HTR-8/SVneo (cell line): ENCODE measurements around the gene CHRM5.
"Not testable (repeated sequence)": the region's sequence is repeated elsewhere in the genome, so short reads cannot be mapped to it uniquely, and the experiment has no call there.

ENCODE experiments used
- DNase-seq: peaks from one replicate; pipeline ENCODE4 v3.0.0; 2011; ENCODE audit warnings: low spot score, mixed read lengths; ENCODE audit not compliant: insufficient read length
- FAIRE-seq: peaks from 2 replicates; lab custom pipeline; 2011; peaks lifted over from hg19 to GRCh38; lab: Jason Lieb, UNC

Gene CHRM5

DNA sequence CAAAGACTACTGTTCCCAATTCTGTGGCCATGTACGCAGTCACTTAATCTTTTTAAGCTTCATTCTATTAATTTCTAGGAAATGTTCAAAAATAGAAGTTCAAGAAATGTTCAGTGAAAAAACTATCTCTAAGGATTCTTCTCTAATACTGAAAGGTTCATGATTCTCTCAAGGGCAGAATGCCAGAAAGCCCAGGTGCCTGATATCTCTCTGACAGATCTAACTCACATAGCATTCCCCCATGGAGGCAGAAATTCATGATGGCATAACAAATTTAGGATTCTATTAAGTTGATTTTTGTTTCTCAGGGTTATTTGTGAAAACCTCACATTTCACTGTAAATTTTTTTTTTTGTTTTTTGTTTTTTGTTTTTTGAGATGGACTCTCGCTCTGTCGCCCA is 17.5 kb downstream of the CHRM5 start:
- DNase-seq, result no peak
- no peak for FAIRE-seq

DNA sequence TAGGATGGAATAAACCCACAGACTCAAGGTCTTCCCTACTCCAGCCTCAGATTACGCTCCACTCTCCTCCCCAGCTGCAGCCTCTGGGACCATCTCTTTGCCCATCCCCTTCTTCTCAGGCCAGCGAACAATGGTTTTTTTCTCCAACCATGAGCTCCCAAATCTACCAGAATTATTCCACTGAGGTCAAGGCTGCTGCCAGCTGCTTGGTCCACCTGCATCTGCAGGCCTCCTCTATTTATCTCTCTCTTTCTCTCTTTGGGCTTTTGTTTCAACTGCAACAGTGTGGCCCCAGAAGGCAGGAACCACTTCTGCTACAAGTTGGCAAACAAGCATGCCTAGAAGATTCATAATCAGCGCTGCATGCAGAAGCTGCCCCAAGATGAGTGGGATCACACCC is 19.1 kb downstream of the CHRM5 start:
- DNase-seq, result no peak
- no peak for FAIRE-seq

DNA sequence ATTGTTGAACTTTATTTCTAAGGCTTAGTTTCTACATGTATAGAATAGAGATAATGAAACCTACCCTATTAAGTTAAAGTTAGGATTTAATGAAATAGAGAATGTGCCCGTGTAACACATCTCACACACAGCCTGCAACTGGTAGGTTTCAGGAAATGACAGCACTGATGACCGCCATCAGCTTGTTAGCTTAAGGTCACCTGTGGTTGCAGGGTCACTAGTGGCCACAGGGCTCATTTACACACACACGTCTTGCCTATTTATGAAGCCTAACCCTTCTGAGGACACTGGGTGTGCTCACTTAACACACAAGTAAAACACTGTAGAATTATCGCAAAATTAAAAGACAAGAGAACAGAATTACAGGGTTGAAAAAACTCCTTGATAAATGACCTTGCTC is 20.1 kb downstream of the CHRM5 start:
- DNase-seq, result no peak
- peak; percentile 33 for FAIRE-seq

DNA sequence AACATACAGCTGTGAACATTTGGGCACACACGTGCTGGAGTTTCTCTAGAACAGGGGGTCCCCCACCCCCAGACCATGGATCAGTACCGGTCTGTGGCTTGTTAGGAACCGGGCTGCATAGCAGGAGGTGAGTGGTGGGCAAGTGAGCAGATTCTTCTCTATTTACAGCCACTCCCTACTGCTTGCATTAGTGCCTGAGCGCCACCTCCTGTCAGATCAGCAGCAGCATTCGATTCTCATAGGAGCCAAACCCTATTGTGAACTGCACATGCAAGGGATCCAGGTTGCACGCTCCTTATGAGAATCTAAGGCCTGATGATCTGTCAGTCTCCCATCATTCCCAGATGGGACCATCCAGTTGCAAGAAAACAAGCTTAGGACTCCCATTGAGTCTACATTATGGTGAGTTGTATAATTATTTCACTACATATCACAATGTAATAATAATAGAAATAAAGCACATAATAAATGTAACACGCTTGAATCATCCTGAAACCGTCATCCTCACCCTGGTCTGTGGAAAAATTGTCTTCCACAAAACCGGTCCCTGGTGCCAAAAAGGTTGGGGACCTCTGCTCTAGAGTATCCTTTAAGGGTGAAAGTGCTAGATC is 25.8 kb downstream of the CHRM5 start:
- no peak for DNase-seq
- FAIRE-seq, result no peak

DNA sequence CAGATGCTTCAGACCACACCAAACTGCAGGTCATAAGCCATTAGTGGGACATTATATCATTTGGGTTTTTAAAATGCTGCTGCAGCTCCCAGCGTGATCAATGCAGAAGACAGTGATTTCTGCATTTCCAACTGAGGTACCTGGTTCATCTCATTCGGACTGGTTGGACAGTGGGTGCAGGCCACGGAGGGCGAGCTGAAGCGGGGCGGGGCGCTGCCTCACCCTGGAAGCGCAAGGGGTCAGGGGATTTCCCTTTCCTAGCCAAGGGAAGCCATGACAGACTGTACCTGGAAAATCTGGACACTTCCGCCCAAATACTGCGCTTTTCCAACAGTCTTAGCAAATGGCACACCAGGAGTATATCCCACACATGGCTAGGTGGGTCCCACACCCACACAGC is 27.4 kb downstream of the CHRM5 start:
- DNase-seq, FAIRE-seq: not testable (repeated sequence)

DNA sequence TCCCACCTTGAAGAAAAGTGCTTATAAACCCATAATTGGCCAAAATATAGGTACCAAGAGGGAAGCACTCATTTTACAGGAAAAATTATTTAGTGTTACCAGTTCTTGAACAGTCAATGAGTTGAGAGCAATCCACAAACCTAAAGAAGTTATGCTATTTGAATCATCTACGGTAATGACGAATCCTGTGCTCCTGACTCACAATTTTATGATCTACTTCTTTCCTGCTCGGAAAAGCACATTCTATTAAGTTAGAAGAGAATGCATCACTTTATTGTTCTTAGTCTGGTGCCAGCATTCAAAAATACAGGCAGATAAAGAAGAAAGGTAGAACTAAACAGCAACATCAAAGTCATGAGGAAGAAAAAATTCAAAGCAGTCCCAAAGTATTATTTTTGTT is 33.2 kb downstream of the CHRM5 start:
- no peak for DNase-seq
- FAIRE-seq, result no peak

DNA sequence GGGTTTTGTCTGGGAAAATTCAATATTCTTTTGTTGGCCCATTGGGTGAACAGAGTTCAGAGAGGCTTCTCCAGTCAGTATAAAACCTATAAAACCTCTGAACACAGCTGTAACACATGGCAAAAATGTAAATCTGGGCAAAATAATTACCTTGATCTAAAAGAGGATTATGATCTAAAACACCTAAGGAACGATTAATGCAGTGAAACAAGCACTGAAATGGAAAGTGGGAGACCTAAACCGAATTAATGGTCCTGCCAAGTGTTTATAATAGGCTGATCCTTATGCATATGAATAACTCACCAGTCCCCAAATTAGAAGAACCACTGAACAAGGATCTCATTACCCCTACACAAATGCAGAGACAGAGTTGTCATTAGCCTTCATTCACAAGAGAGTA is 38.1 kb downstream of the CHRM5 start:
- FAIRE-seq, result no peak
- no peak for DNase-seq

DNA sequence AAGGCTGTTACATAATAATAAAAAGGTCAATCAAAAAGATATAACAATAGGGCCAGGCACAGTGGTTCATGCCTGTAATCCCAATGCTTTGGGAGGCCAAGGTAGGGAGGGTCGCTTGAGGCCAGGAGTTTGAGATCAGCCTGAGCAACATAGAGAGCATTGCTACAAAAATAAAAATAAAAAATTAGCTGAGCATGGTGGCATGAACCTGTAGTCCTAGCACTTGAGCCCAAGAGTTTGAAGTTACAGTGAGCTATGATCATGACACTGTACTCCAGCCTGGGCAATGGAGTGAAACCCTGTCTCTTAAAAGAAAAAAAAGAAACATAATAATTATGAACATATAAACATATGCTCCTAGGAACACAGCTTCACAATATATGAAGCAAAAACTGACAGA is 41.4 kb downstream of the CHRM5 start:
- no peak for DNase-seq

DNA sequence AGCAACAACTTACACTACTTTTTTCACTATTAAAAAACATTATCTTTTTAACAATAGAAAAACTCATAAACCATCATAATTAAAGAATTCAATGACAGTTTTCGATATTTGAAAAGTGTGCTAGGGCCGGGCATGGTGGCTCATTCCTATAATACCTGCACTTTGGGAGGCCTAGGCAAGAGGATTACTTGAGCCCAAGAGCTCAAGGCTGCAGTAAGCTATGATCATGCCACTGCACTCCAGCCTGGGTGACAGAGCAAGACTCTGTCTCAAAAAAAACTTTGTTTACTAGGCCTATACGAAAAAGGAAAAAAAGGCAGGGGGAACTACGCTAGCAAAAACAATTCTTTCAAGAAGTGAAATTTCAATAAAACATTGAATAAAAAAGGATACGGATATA is 42.6 kb downstream of the CHRM5 start:
- FAIRE-seq (no peak), DNase-seq (no peak)

More for the DNA sequence above, 41.4 kb downstream of the CHRM5 start:
- FAIRE-seq, result no peak

DNA sequence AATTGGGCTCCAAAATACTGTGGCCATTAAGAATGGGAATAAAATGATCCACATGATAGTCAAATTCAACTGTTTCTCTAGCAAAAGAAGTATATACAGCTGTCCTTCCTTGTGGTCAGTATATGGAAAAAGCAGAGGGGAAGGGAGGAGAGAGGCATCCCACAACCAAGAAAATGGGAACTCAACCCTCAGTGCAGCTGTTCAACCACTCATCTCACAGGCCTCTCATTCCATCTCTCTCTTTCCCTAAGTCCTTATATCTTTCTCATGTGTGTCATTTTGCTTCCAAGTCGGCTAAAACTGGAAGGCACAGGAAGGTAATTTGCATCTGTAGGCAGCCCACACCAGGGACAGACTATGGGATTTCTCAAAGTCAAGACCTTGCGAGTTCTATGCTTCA is 43.2 kb downstream of the CHRM5 start:
- no peak for FAIRE-seq
- DNase-seq, result no peak

DNA sequence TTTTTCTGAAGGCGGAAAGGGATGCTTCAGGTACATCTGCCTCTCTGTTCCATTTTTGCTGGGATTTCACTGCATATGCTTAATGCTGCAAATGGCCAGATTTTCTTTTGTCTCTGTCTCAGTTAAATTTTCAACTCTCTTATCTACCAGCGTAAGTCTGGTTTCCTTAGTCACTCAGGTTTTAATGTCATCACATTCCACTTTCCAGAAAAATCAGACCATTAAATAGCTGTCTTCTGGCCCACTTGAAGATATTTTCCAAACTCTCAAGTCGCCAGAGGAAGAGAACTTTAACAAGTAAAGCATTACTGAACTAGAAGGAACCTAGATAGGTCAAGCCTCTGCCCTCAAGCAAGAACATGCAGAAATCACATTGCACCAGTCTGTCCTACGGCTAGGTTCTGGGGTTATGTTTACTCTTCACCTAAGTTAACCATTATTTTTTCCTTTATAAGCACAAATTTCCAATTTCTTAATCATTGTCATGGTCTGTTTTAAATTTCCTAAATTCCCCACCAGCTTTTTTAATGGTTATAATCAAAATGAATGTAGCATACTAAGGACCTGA is 44.2 kb downstream of the CHRM5 start:
- DNase-seq, result no peak
- FAIRE-seq, result no peak

DNA sequence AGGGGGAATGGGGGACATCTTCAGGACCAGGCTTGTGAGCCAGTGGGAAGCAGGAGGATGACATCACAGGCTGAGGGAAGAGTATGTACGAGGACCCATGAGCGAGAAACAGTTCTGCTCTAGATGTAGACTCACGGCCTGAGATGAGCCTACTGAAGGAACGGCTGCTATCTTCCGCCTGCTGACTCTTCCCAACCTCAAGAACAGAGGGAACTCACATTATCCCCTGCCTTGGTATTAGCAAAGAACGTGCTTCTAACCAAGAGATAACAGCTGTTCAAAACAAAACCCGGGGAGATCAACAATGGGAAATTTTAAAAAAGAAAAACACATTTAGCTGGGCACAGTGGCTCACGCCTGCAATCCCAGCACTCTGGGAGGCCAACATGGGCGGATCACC is 45.4 kb downstream of the CHRM5 start:
- FAIRE-seq (no peak), DNase-seq (no peak)

DNA sequence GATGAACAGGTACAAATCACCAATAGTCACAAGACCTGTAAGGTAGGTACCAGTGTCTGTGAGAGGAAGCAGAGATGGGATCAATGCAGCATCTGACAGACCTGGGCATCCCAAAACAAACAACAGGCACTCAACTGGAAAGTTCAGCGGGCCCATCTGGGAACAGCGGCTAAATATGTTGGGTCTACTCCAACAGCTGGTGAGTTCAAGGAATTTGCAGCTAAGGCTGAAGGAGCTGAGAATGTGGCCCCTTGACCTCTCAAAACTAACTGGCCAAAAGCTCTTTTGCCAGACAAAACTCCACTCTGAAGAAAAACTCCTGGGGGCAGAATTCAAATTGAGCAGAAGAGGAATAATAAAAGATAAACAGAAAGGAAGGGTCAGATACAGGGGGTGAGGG is 46.3 kb downstream of the CHRM5 start:
- FAIRE-seq (no peak), DNase-seq (no peak)

DNA sequence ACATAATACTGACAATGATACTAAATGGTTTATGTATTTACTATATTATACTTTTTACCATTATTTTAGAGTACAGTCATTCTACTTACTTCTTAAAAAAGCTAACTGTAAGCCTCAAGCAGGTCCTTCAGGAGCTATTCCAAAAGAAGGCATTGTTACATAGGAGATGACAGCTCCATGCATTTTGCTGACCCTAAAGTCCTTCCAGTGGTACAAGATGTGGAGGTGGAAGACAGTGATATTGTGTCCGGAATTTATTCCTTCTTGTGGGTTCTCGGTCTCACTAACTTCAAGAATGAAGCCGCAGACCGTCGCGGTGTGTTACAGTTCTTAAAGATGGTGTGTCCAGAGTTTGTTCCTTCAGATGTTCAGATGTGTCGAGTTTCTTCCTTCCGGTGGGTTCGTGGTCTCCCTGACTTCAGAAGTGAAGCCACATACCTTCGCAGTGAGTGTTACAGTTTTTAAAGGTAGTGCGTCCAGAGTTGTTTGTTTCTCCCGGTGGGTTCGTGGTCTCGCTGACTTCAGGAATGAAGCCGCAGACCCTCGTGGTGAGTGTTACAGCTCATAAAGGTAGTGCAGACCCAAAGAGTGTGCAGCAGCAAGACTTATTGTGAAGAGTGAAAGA is 49.8 kb downstream of the CHRM5 start:
- no peak for FAIRE-seq
- DNase-seq, result no peak

DNA sequence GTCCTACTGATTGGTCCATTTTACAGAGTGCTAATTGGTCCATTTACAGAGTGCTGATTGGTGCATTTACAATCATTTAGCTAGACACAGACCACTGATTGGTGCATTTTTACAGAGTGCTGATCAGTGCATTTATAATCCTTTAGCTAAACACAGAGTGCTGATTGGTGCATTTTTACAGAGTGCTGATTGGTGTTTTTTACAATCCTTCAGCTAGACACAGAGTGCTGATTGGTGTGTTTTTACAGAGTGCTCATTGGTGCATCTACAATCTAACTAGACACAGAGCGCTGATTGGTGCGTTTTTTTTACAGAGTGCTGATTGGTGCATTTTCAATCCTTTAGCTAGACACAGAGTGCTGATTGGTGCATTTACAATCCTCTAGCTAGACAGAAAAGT is 50.4 kb downstream of the CHRM5 start:
- not testable (repeated sequence) for DNase-seq, FAIRE-seq

DNA sequence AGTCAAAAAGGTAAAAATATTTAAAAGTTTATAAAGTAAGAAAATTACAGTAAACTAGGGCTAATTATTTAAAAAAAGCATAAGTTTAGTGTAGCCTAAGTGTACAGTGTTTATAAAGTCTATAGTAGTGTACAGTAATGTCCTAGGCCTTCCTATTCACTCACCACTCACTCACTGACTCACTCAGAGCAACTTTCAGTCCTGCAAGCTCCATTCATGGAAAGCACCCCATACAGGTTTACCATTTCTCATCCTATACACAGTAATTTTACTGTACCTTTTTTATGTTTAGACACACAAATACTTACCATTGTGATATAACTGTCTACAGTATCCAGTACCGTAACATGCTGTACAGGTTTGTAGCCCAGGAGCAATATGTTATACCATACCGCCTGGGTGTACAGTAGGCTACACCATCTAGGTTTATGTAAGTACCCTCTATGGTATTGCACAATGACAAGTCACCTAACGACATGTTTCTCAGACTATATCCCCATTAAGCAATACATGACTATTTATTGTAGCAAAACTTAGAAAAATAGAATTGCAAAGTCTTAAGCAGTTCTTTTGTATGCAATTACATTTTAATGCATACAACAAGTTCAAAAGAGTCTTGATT is 51.2 kb downstream of the CHRM5 start:
- FAIRE-seq (no peak), DNase-seq (no peak)

DNA sequence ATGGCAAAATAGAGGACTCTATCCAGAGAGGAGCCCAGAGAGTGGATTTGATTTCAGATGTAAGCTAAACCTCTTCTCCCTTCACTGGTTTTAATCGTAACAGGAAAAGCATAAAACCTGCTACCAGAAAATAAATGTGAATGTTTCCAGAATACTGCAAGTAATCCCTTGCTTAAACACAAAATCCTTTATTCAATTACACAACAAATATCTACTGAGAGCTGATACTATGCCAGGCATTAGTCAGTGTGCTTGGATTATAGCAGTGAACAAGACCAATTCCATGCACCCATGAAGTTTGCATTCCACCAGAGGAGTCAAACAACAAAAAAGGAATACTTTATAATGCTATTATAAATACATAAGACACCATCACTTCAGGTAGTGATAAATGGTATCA is 55.6 kb downstream of the CHRM5 start:
- DNase-seq (no peak), FAIRE-seq (no peak)

DNA sequence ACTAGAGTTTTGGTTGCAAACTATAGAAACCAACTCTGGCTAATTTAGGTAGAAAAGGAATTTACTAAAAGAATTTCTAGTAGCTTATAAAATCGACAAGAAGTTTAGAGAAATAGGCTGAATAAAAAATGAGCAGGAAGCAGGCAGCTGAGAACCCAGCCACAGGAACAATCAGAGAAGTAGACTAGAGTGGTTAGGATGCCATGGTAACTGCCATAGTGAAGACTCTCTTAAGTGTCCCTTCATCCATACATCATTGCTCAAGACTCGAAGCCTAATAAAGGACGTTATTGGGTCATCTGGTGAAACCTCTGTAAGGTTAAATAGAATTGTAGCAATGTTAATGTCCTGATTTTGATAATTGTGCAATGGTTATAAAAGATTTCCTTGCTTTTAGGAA is 57.0 kb downstream of the CHRM5 start:
- DNase-seq (no peak), FAIRE-seq (no peak)

DNA sequence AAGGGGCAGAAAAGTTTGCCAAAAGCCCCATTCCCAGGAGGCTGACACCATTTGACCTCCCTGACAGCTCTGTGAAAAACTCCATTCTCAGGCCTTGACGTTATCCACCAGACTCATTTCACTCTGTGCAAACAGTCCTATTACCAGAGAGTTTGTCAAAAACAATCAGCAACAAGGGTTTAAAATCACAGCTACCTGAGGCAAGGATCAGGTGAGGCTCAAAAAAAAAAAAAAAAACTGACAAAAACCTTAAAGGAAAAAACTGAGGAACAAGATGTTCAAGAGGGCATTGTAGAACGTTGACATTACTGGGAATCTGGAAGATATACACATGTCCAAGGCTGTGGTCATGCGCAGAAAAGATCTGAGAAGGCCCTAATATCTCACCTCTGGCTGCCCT is 59.3 kb downstream of the CHRM5 start:
- no peak for FAIRE-seq
- no peak for DNase-seq

DNA sequence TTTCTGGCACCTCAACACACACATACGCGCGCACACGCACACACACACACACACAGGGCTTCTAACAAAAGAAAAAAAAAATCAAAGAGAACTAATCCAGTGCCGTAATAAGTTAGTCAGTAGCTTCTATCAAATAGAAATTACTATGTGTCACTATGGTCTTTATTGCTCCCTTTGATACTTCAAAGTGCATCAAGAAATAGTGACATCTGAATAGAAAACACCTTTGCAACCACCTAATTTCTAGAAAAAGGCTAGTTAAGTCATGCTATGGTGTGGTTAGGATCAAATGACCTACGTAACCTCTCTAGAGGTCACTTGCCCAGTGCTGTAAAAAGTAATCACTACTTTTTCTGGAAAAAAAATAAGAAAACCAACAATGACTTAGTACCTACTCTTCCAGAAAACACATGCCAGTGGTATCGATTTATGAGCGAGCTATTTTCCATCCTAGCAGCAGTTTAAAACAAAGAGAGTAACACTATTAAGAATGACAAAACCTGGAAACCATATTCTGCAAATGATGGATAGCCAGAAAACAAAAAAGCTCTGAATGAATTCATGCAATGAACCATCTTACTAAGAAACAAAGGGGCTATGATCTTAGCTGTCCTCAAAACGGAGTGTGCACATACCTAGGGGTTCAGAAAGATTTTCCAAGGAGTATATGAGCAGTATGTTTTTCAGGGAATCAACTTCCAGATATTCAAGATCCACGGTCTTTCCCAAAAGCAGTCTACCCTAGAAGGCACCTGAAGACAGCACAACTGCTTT is 63.9 kb downstream of the CHRM5 start:
- FAIRE-seq, result no peak
- no peak for DNase-seq
